ENCODE results near the gene RASAL2. TPM values are rescaled to one million over a fixed set of nuclear protein-coding genes. Genes with fewer than 3 reads are reported as not detected.

RASAL2 gene
- polyA plus RNA-seq, 1 experiment: 27.7 TPM

GRCh38 chr1:178360421-178360820, 266.5 kb downstream of the RASAL2 start:
- Histone ChIP-seq H3K4me3 (ENCODE audit: low read depth, low read length) (no peak overlapping the region), H3K27me3 (ENCODE audit: control insufficient read depth, insufficient read depth, low read length) (no peaks in the 10 kb centered on the region), H3K36me3 (ENCODE audit: control insufficient read depth, insufficient read depth, low read length) (no peaks in the 10 kb centered on the region)
- CTCF ChIA-PET: no interaction called here
- no peak for DNase-seq (ENCODE audit: low read depth)
- no peak for TF ChIP-seq CTCF (IDR thresholded peaks at IDR 0.05; ENCODE audit: insufficient read depth, low read depth, low read length)
- POLR2A ChIA-PET: no interaction called here

- ChIA-PET CTCF (no interaction called here), POLR2A (no interaction called here)
Measured at GRCh38 chr1:178361847-178362246, 267.9 kb downstream of the RASAL2 start.

GRCh38 chr1:178362747-178363146, 268.8 kb downstream of the RASAL2 start:
- TF ChIP-seq CTCF (IDR thresholded peaks at IDR 0.05; ENCODE audit: insufficient read depth, low read depth, low read length): no peak
- ChIA-PET POLR2A (no interaction called here), CTCF (no interaction called here)
- Histone ChIP-seq H3K4me3 (ENCODE audit: low read depth, low read length) (no peak overlapping the region), H3K27me3 (ENCODE audit: control insufficient read depth, insufficient read depth, low read length) (no peaks in the 10 kb centered on the region), H3K36me3 (ENCODE audit: control insufficient read depth, insufficient read depth, low read length) (no peaks in the 10 kb centered on the region)
- no peak for DNase-seq (ENCODE audit: low read depth)

More at GRCh38 chr1:178361847-178362246, 267.9 kb downstream of the RASAL2 start:
- no peaks in the 10 kb centered on the region for H3K27me3 ChIP-seq (ENCODE audit: control insufficient read depth, insufficient read depth, low read length)
- TF ChIP-seq CTCF (IDR thresholded peaks at IDR 0.05; ENCODE audit: insufficient read depth, low read depth, low read length): no peak
- DNase-seq (ENCODE audit: low read depth): no peak
- no peak overlapping the region for H3K4me3 ChIP-seq (ENCODE audit: low read depth, low read length)
- H3K36me3 ChIP-seq (ENCODE audit: control insufficient read depth, insufficient read depth, low read length): no peaks in the 10 kb centered on the region

- ChIA-PET CTCF (interaction anchor here (0.7 kb wide), 3 partner anchors 12 to 333 kb away, joined by 3 read pairs; no protein-coding TSS in a partner anchor), POLR2A (no interaction called here)
- no peak for DNase-seq (ENCODE audit: low read depth)
- Histone ChIP-seq H3K4me3 (ENCODE audit: low read depth, low read length) (no peak overlapping the region), H3K27me3 (ENCODE audit: control insufficient read depth, insufficient read depth, low read length) (no peaks in the 10 kb centered on the region), H3K36me3 (ENCODE audit: control insufficient read depth, insufficient read depth, low read length) (no peaks in the 10 kb centered on the region)
- TF ChIP-seq CTCF (IDR thresholded peaks at IDR 0.05; ENCODE audit: insufficient read depth, low read depth, low read length): no peak
Measured at GRCh38 chr1:178364782-178365181, 270.9 kb downstream of the RASAL2 start.

- no peak for DNase-seq (ENCODE audit: low read depth)
- H3K4me3 ChIP-seq (ENCODE audit: low read depth, low read length): no peak overlapping the region
- TF ChIP-seq CTCF (IDR thresholded peaks at IDR 0.05; ENCODE audit: insufficient read depth, low read depth, low read length): no peak
- ChIA-PET POLR2A (no interaction called here), CTCF (interaction anchor here (0.6 kb wide), 2 partner anchors 30 to 279 kb away, joined by 3 to 4 read pairs; no protein-coding TSS in a partner anchor)
- H3K27me3 ChIP-seq (ENCODE audit: control insufficient read depth, insufficient read depth, low read length): no peaks in the 10 kb centered on the region
- H3K36me3 ChIP-seq (ENCODE audit: control insufficient read depth, insufficient read depth, low read length): no peaks in the 10 kb centered on the region
Measured at GRCh38 chr1:178367151-178367550, 273.2 kb downstream of the RASAL2 start.
